ENCODE results near the gene HIVEP3. TPM values are rescaled to one million over a fixed set of nuclear protein-coding genes. Genes with fewer than 3 reads are reported as not detected.
A peak's percentile ranks its signal among the peaks of the same experiment; 100 is the strongest.

Gene HIVEP3
- total RNA-seq, 1 donor from 2014 or later, result 2.9 TPM

DNA sequence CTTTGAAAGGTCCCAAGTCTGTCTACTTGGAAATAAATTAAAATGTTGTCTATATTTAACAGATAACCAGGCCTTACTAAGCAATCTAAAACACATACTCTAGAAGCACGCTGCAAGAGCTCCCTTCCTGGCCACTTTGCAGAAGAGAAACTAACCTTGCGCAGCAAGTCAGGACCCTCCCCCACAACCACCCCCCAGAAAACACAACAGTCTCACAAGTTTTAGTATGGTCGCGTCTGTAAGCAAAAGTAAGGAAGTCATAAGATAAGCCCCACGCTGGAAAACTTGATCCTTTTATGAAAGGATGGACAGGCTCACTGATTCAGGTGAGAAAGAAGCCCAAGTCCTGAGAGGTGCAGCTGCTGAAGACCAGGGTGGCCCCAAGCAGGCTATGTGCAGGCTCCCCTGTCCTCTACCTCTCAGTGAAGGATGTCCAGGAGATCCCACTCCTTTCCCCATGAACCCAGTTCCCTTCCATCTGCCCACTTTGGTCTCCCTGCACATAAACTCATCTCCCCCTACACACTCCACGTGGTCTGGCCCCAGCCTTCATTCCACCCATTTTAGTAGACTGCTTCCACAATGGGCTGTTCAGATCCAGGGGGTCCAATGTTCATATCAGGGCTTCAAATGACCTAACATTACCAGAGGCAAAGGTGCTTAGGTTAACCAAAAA lies 23.8 kb downstream of the HIVEP3 start:
- no peak overlapping the region for H3K4me3 ChIP-seq
- no peaks in the 10 kb centered on the region for H3K27me3 ChIP-seq
- TF ChIP-seq POLR2A (IDR thresholded peaks at IDR 0.05) (no peak), POLR2AphosphoS5 (IDR thresholded peaks at IDR 0.05; ENCODE audit: insufficient read depth in 1 of 2, low read depth in 1 of 2) (no peak)
- TF ChIP-seq, protein P1, sequence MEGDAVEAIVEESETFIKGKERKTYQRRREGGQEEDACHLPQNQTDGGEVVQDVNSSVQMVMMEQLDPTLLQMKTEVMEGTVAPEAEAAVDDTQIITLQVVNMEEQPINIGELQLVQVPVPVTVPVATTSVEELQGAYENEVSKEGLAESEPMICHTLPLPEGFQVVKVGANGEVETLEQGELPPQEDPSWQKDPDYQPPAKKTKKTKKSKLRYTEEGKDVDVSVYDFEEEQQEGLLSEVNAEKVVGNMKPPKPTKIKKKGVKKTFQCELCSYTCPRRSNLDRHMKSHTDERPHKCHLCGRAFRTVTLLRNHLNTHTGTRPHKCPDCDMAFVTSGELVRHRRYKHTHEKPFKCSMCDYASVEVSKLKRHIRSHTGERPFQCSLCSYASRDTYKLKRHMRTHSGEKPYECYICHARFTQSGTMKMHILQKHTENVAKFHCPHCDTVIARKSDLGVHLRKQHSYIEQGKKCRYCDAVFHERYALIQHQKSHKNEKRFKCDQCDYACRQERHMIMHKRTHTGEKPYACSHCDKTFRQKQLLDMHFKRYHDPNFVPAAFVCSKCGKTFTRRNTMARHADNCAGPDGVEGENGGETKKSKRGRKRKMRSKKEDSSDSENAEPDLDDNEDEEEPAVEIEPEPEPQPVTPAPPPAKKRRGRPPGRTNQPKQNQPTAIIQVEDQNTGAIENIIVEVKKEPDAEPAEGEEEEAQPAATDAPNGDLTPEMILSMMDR (IDR thresholded peaks at IDR 0.05), result no peak
- no peaks in the 10 kb centered on the region for H3K9me3 ChIP-seq
- H3K27ac ChIP-seq, result no peak overlapping the region
- peak in 1 of 2 donors; percentile 71 for DNase-seq (ENCODE audit: extremely low spot score in 2 of 2)
- intact Hi-C loops (cut with DNase I), result no loop called here
- no peaks in the 10 kb centered on the region for H3K36me3 ChIP-seq
- peaks cover 10% of the 10 kb centered on the region for H3K4me1 ChIP-seq

DNA sequence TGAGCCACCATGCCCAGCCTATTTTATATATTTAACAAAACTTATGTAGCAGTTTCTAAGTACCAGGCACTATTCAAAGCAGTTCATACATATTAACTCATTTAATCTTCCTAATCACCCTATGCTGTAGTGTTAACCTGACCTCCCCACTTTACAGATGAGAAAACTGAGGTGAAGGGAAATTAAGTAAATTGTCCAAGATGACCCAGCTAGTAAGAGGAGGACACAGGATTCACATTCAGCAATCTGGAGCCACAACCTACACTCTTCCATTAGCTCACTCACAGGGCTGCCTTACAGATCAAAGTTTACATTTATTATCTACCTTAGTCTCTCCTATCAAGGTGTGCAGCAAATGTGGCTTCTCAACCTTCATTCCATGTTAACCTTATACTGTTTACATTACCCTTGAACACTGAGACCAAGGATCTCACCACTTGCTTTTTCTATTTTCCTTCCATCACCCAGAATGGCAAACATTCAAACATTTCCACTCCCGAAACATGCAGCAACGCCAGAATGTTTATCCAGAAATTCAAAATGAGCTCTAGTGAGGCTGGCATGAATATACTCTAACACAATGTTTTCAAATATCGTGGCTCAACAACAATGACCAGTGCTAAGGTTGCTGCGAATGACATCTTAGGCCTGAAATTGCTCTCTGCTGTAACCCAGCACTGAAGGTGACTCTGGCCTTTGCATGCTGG lies 24.5 kb downstream of the HIVEP3 start:
- TF ChIP-seq, protein P1 (IDR thresholded peaks at IDR 0.05), result no peak
- TF ChIP-seq POLR2AphosphoS5 (IDR thresholded peaks at IDR 0.05; ENCODE audit: insufficient read depth in 1 of 2, low read depth in 1 of 2) (no peak), POLR2A (IDR thresholded peaks at IDR 0.05) (no peak)
- no peak for DNase-seq (ENCODE audit: extremely low spot score in 2 of 2)
- Histone ChIP-seq H3K9me3 (no peaks in the 10 kb centered on the region), H3K4me3 (no peak overlapping the region), H3K27me3 (no peaks in the 10 kb centered on the region), H3K4me1 (peaks cover 10% of the 10 kb centered on the region), H3K36me3 (no peaks in the 10 kb centered on the region), H3K27ac (no peak overlapping the region)
- intact Hi-C loops (cut with DNase I), result no loop called here

GRCh38 chr1:41892301-41892781 lies 26.4 kb downstream of the HIVEP3 start:
- peaks cover 10% of the 10 kb centered on the region for H3K4me1 ChIP-seq
- no peaks in the 10 kb centered on the region for H3K36me3 ChIP-seq
- H3K4me3 ChIP-seq, result no peak overlapping the region
- DNase-seq (ENCODE audit: extremely low spot score in 2 of 2), result peak in 1 of 2 donors; percentile 44
- TF ChIP-seq, protein P1 (IDR thresholded peaks at IDR 0.05), result no peak
- TF ChIP-seq POLR2A (IDR thresholded peaks at IDR 0.05), result no peak
- no peak for TF ChIP-seq POLR2AphosphoS5 (IDR thresholded peaks at IDR 0.05; ENCODE audit: insufficient read depth in 1 of 2, low read depth in 1 of 2)
- intact Hi-C loops (cut with DNase I), result no loop called here
- no peaks in the 10 kb centered on the region for H3K27me3 ChIP-seq
- H3K27ac ChIP-seq, result no peak overlapping the region
- no peaks in the 10 kb centered on the region for H3K9me3 ChIP-seq

GRCh38 chr1:41891199-41891896 lies 27.4 kb downstream of the HIVEP3 start:
- no peaks in the 10 kb centered on the region for H3K27me3 ChIP-seq
- peaks cover 10% of the 10 kb centered on the region for H3K4me1 ChIP-seq
- TF ChIP-seq POLR2A (IDR thresholded peaks at IDR 0.05) (no peak), POLR2AphosphoS5 (IDR thresholded peaks at IDR 0.05; ENCODE audit: insufficient read depth in 1 of 2, low read depth in 1 of 2) (no peak)
- TF ChIP-seq, protein P1 (IDR thresholded peaks at IDR 0.05), result no peak
- DNase-seq (ENCODE audit: extremely low spot score in 2 of 2), result peak in 1 of 2 donors; percentile 67
- H3K4me3 ChIP-seq, result peak overlapping the region; percentile 16 to 33
- intact Hi-C loops (cut with DNase I), result no loop called here
- H3K36me3 ChIP-seq, result no peaks in the 10 kb centered on the region
- no peak overlapping the region for H3K27ac ChIP-seq
- H3K9me3 ChIP-seq, result no peaks in the 10 kb centered on the region
